OCI-LY7 (cell line): ENCODE data around the gene SPPL3. TPM values are rescaled to one million over a fixed set of nuclear protein-coding genes. Genes with fewer than 3 reads are reported as not detected.

ENCODE experiments used
- BruUV-seq: library from RNA; stranded (reverse); fragments of 400-500 nt; replicated peaks from 2 replicates; lab custom pipeline; 2021; lab: Mats Ljungman, UMichigan
- CTCF ChIA-PET: fragments of 300-600 bp; sonication (Branson Sonifier 250); formaldehyde crosslinking; loops from one replicate; lab custom pipeline; 2022; ENCODE audit warnings: antibody characterized with exemption; ENCODE audit not compliant: unreplicated experiment; lab: Charles Lee
- POLR2A ChIA-PET: fragments of 300-600 bp; sonication (Branson Sonifier 250); formaldehyde crosslinking; loops from one replicate; lab custom pipeline; 2022; ENCODE audit warnings: antibody characterized with exemption; lab: Charles Lee
- DNase-seq: peaks from one replicate; pipeline ENCODE4 v3.0.0-alpha.2; 2015; ENCODE audit warnings: low spot score
- H2AFZ ChIP-seq: fragments of 200-600 bp; sonication (generic), shearing (Covaris generic); 2 replicates; pipeline ENCODE4 v1.6.1; 2014; ENCODE audit warnings: mild to moderate bottlenecking, antibody characterized with exemption, low read length, moderate library complexity
- H3K27ac ChIP-seq: fragments of 200-600 bp; sonication (generic); 2 replicates; pipeline ENCODE4 v1.5.1; 2014; ENCODE audit warnings: mixed run types, low read depth, mild to moderate bottlenecking, moderate library complexity, low read length, inconsistent platforms; ENCODE audit not compliant: poor library complexity, severe bottlenecking
- H3K36me3 ChIP-seq: fragments of 200-600 bp; sonication (generic); 2 replicates; pipeline ENCODE4 v1.6.1; 2014; ENCODE audit warnings: mild to moderate bottlenecking, antibody characterized with exemption, low read length, moderate library complexity, mixed read lengths; ENCODE audit not compliant: insufficient read depth
- H3K4me1 ChIP-seq: fragments of 200-600 bp; sonication (generic); 2 replicates; pipeline ENCODE4 v1.5.1; 2014; ENCODE audit warnings: mild to moderate bottlenecking, low read length; ENCODE audit not compliant: insufficient read depth, poor library complexity, severe bottlenecking
- H3K4me2 ChIP-seq: fragments of 200-600 bp; sonication (generic); 2 replicates; pipeline ENCODE4 v1.6.1; 2014; ENCODE audit warnings: mild to moderate bottlenecking, low read length
- H3K4me3 ChIP-seq: fragments of 200-600 bp; sonication (generic); 2 replicates; pipeline ENCODE4 v1.5.1; 2014; ENCODE audit warnings: mild to moderate bottlenecking, low read depth, low read length; ENCODE audit not compliant: poor library complexity, severe bottlenecking
- H3K79me2 ChIP-seq: fragments of 200-600 bp; sonication (generic); 2 replicates; pipeline ENCODE4 v1.6.1; 2016; ENCODE audit warnings: low read depth, mild to moderate bottlenecking, low read length, moderate library complexity, mixed read lengths; ENCODE audit not compliant: insufficient read depth
- H3K9me2 ChIP-seq: fragments of 200-600 bp; sonication (generic); 2 replicates; pipeline ENCODE4 v1.6.1; 2016; ENCODE audit warnings: mild to moderate bottlenecking, low read length, mixed read lengths; ENCODE audit not compliant: insufficient read depth
- H3K9me3 ChIP-seq: fragments of 200-600 bp; sonication (generic); 2 replicates; pipeline ENCODE4 v1.6.1; 2014; ENCODE audit warnings: mild to moderate bottlenecking, mixed run types, low read length, mixed read lengths
- H4K20me1 ChIP-seq: fragments of 200-600 bp; sonication (generic); 2 replicates; pipeline ENCODE4 v1.6.1; 2014; ENCODE audit warnings: mild to moderate bottlenecking, antibody characterized with exemption, low read length, moderate library complexity, mixed read lengths; ENCODE audit not compliant: insufficient read depth
- CTCF ChIP-seq: fragments of 200-600 bp; sonication (generic); conservative IDR thresholded peaks from 2 replicates; pipeline ENCODE4 v1.5.1; 2014; ENCODE audit warnings: mild to moderate bottlenecking, antibody characterized with exemption, low read length, moderate library complexity, mixed read lengths
- EZH2phosphoT487 ChIP-seq: fragments of 200-600 bp; sonication (generic); IDR thresholded peaks from 2 replicates; pipeline ENCODE4 v1.6.1; 2018; ENCODE audit warnings: low read depth, borderline replicate concordance, mild to moderate bottlenecking, mixed run types, antibody characterized with exemption, low read length, moderate library complexity, mixed read lengths
- intact Hi-C: fragments of 100-400 bp; cut with micrococcal nuclease; formaldehyde crosslinking; loops from one replicate; pipeline ENCODE4 v1.10.0; 2022; ENCODE audit not compliant: unreplicated experiment
- total RNA-seq, 2 experiments: library from RNA; depleted of rRNA in 1 of 2; stranded (reverse); fragments of >200 nt in 1 of 2; shearing (Covaris generic) in 1 of 2; gene quantifications; 2 replicates each; pipeline ENCODE4 v1.2.3, GENCODE V29; 2014 to 2022

Gene SPPL3
- total RNA-seq, 2 experiments from 2014 or later: 8.6 to 36.6 TPM

DNA sequence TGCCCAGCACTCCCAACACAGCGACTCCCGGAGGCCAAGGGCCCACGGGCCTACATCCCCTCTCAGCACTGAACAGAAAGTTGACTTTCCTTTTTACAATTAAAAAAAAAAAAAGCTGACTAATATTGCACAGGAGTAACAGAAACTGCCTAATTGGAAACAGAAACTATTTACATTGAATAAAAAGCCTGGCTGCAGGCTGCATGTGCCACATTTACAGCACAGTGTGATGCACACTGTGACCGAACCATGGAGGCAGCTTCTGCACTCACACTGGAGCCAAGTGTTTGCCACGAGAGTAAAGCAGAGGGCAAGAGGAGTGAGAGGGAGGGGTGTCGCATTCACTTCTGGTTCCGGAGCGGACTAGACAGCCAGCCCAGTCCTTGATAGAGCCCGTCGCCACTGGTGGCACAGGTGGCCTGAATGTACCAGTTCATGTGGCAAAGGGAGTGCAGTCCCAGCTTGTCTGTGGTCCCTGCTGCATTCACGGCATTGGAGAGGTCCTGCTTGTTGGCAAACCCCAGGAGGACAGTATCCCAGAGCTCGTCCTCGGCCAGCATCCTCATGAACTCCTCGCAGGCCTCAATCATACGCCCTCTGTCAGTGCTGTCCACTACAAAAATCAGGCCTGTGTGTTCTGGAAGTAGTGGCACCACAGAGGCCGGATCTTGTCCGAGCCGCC, 59.2 kb downstream of the SPPL3 start:
- peaks cover 25% of the 10 kb centered on the region; the same call in 1 of the 2 replicates for H3K79me2 ChIP-seq
- CTCF ChIA-PET: no interaction called here
- TF ChIP-seq CTCF (no peak), EZH2phosphoT487 (no peak)
- no peak for DNase-seq
- H3K4me3 ChIP-seq: no peak overlapping the region
- no peaks in the 10 kb centered on the region for H3K9me3 ChIP-seq
- no peak overlapping the region for H3K4me2 ChIP-seq
- POLR2A ChIA-PET: interaction anchor here (0.6 to 6.0 kb wide), 4 partner anchors 8 to 270 kb away, joined by 3 to 36 read pairs (median 4); no protein-coding TSS in a partner anchor
- peaks cover 35% of the 10 kb centered on the region for H3K4me1 ChIP-seq
- H3K27ac ChIP-seq: no peak overlapping the region
- H3K9me2 ChIP-seq: no peaks in the 10 kb centered on the region
- BruUV-seq: no TSS peak
- H4K20me1 ChIP-seq: no peaks in the 10 kb centered on the region
- intact Hi-C loops: no loop called here
- H2AFZ ChIP-seq: no peak overlapping the region
- H3K36me3 ChIP-seq: no peaks in the 10 kb centered on the region

DNA sequence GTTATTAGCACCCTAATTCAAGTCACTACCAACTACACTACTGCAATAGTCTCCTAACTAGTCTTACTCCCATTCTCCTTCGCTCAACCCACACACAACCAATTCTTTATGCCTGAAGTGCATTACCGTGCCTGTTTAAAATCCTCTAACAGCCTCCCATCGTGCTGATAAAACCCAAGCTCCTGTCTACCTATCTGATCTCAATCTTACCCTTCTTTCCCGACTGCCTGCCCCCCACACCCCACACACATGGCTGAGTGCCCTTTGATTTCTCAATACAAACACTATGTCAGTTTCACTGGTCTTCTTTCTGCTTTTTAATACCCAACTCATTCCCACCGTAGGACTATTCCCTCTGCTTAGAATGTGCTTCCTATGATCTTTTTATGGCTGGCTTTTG, 59.9 kb downstream of the SPPL3 start:
- CTCF ChIA-PET: no interaction called here
- no peak overlapping the region for H3K27ac ChIP-seq
- H3K4me3 ChIP-seq: no peak overlapping the region
- intact Hi-C loops: no loop called here
- H4K20me1 ChIP-seq: no peaks in the 10 kb centered on the region
- POLR2A ChIA-PET: interaction anchor here (0.7 to 6.0 kb wide), 2 partner anchors 8 to 184 kb away, joined by 5 to 36 read pairs; no protein-coding TSS in a partner anchor
- H3K36me3 ChIP-seq: no peaks in the 10 kb centered on the region
- TF ChIP-seq EZH2phosphoT487 (no peak), CTCF (no peak)
- H3K4me2 ChIP-seq: no peak overlapping the region
- no TSS peak for BruUV-seq
- H2AFZ ChIP-seq: no peak overlapping the region
- peaks cover 24% of the 10 kb centered on the region; the same call in 1 of the 2 replicates for H3K79me2 ChIP-seq
- DNase-seq: no peak
- H3K4me1 ChIP-seq: peaks cover 29% of the 10 kb centered on the region
- H3K9me3 ChIP-seq: no peaks in the 10 kb centered on the region
- no peaks in the 10 kb centered on the region for H3K9me2 ChIP-seq

- intact Hi-C loops: no loop called here
- TF ChIP-seq CTCF: no peak
- no peak for TF ChIP-seq EZH2phosphoT487
- Histone ChIP-seq H4K20me1 (no peaks in the 10 kb centered on the region), H3K27ac (no peak overlapping the region), H3K36me3 (no peaks in the 10 kb centered on the region), H3K9me3 (no peaks in the 10 kb centered on the region), H3K4me1 (peaks cover 21% of the 10 kb centered on the region), H2AFZ (no peak overlapping the region), H3K79me2 (peaks cover 16% of the 10 kb centered on the region; the same call in 1 of the 2 replicates), H3K9me2 (no peaks in the 10 kb centered on the region), H3K4me3 (no peak overlapping the region), H3K4me2 (no peak overlapping the region)
- ChIA-PET POLR2A (no interaction called here), CTCF (no interaction called here)
- no TSS peak for BruUV-seq
- no peak for DNase-seq
These were observed 60.7 kb downstream of the SPPL3 start for GRCh38 chr12:120843472-120843871.
